ENCODE results near the gene ERMN.
A peak's percentile ranks its signal among the peaks of the same experiment; 100 is the strongest.
"Not testable (repeated sequence)": the region's sequence is repeated elsewhere in the genome, so short reads cannot be mapped to it uniquely, and the experiment has no call there.

The ERMN gene

GRCh38 chr2:157302492-157303099 is 23.0 kb downstream of the ERMN start:
- intact Hi-C loops (cut with DNase I) = loop anchor here (2.0 to 10.0 kb wide), 3 partner anchors 34 to 295 kb away; no protein-coding TSS in a partner anchor
- DNase-seq = peak in 2 of 10 donors; percentile 21 to 25

- no peak for DNase-seq
- intact Hi-C loops (cut with DNase I) = loop anchor here (5.0 to 10.0 kb wide), 2 partner anchors 193 to 296 kb away; no protein-coding TSS in a partner anchor
Observed at GRCh38 chr2:157301307-157301706, 24.3 kb downstream of the ERMN start.

- intact Hi-C loops (cut with DNase I) = no loop called here
- peak in 1 of 10 donors; percentile 26 for DNase-seq
Observed at GRCh38 chr2:157296958-157297357, 28.7 kb downstream of the ERMN start.

GRCh38 chr2:157296490-157296889 is 29.1 kb downstream of the ERMN start:
- DNase-seq = no peak
- intact Hi-C loops (cut with DNase I) = no loop called here

- no peak for DNase-seq
- intact Hi-C loops (cut with DNase I) = no loop called here
Observed at GRCh38 chr2:157292853-157293252, 32.8 kb downstream of the ERMN start.

- intact Hi-C loops (cut with DNase I) = no loop called here
- no peak for DNase-seq
Observed at GRCh38 chr2:157291018-157291417, 34.6 kb downstream of the ERMN start.

GRCh38 chr2:157290525-157290924 is 35.1 kb downstream of the ERMN start:
- DNase-seq = no peak
- intact Hi-C loops (cut with DNase I) = no loop called here

GRCh38 chr2:157287160-157287559 is 38.5 kb downstream of the ERMN start:
- intact Hi-C loops (cut with DNase I) = no loop called here
- DNase-seq = no peak

- no peak for DNase-seq
- intact Hi-C loops (cut with DNase I) = no loop called here
Observed at GRCh38 chr2:157283468-157283867, 42.2 kb downstream of the ERMN start.

GRCh38 chr2:157281316-157281715 is 44.3 kb downstream of the ERMN start:
- intact Hi-C loops (cut with DNase I) = no loop called here
- DNase-seq = no peak

- DNase-seq; intact Hi-C loops (cut with DNase I): not testable (repeated sequence)
Observed at GRCh38 chr2:157279311-157279710, 46.3 kb downstream of the ERMN start.

- intact Hi-C loops (cut with DNase I) = no loop called here
- DNase-seq = no peak
Observed at GRCh38 chr2:157271590-157272203, 53.9 kb downstream of the ERMN start.

- intact Hi-C loops (cut with DNase I) = no loop called here
- DNase-seq = no peak
Observed at GRCh38 chr2:157269922-157270321, 55.7 kb downstream of the ERMN start.

- intact Hi-C loops (cut with DNase I) = no loop called here
- no peak for DNase-seq
Observed at GRCh38 chr2:157269060-157269459, 56.6 kb downstream of the ERMN start.
